Measurements from ENCODE around the gene THAP3.

DNA sequence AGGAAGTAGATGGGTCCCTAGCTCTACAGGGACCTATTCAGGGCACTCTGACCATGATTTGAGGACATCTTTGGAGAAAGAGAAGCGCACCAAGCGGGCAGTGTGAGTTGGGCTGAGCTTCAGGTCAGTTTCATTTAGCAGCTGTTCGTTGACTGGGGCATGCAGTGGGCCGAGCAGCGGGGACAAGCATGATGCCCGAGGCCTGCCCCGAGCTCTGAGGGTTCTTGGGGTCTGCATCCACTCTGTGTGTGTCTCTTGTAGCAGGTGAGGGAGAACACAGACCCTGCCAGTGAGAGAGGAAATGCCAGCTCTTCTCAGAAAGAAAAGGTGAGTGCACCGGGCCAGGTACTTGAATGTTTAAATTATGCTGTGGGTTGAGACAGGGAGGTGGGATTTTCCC lies 5.4 kb downstream of the THAP3 start:
- TF ChIP-seq, protein P1, sequence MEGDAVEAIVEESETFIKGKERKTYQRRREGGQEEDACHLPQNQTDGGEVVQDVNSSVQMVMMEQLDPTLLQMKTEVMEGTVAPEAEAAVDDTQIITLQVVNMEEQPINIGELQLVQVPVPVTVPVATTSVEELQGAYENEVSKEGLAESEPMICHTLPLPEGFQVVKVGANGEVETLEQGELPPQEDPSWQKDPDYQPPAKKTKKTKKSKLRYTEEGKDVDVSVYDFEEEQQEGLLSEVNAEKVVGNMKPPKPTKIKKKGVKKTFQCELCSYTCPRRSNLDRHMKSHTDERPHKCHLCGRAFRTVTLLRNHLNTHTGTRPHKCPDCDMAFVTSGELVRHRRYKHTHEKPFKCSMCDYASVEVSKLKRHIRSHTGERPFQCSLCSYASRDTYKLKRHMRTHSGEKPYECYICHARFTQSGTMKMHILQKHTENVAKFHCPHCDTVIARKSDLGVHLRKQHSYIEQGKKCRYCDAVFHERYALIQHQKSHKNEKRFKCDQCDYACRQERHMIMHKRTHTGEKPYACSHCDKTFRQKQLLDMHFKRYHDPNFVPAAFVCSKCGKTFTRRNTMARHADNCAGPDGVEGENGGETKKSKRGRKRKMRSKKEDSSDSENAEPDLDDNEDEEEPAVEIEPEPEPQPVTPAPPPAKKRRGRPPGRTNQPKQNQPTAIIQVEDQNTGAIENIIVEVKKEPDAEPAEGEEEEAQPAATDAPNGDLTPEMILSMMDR (IDR thresholded peaks at IDR 0.05) = no peak
- no peak for TF ChIP-seq POLR2A (IDR thresholded peaks at IDR 0.05)
- no peak for TF ChIP-seq POLR2AphosphoS5 (IDR thresholded peaks at IDR 0.05)
- no peak for TF ChIP-seq EP300 (IDR thresholded peaks at IDR 0.05)

Measured in upper lobe of left lung (tissue), 4 donors.